ENCODE data around the gene MRPS33. TPM values are rescaled to one million over a fixed set of nuclear protein-coding genes. Genes with fewer than 3 reads are reported as not detected.
"Not testable (repeated sequence)": the region's sequence is repeated elsewhere in the genome, so short reads cannot be mapped to it uniquely, and the experiment has no call there.

MRPS33 gene
- total RNA-seq, 1 donor from 2014 or later, result 125 TPM

GRCh38 chr7:140967438-140967837, 47.3 kb downstream of the MRPS33 start:
- intact Hi-C loops (cut with micrococcal nuclease), result no loop called here
- no peak for DNase-seq
- no peak for ATAC-seq

DNA sequence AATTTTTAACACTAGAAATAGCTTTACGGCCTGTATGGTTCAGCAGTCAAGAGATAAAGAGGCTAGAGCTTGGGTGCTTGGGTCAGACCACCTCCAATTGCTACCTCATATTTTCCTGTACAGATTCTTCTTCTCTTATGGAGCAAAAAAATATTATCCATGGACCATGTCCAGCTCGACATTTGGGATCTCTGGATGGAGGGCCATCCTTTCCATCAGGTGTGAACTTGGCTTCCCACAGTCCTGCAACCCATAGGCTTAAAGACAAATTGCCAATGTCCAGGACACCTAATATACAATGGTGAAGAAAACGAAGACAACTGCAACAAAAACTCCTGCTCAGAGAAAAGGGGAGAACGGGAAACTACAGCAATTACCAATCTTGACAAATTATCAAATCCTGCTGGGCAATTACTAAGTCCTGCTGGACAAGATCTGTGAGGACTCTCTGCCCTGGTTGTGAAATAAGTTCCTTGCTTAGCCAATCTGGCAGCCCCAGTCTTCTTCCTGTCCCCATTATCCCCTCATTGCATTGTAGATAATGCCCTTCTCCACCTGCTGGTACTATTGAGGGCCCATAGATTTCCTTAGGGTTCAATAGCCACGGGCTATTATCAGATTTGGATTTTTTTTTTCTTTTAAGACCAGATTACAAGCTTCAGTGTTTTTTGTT, 48.1 kb downstream of the MRPS33 start:
- no peak for ATAC-seq
- intact Hi-C loops (cut with micrococcal nuclease), result no loop called here
- no peak for DNase-seq

DNA sequence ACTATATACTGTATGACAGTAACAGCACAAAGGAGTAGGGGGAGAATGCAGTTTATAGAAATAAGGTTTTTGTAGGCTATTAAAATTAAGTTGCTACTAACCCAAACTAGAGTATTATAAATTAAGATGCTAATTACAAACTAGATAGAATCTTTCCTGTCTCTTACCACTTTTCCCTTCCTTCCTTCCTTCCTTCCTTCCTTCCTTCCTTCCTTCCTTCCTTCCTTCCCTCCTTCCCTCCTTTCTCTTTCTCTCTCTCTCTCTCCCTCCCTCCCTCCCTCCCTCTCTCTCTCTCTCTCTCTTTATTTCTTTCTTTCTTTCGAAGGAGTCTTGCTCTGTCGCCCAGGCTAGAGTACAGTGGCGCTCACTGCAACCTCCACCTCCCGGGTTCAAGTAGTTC, 53.6 kb downstream of the MRPS33 start:
- intact Hi-C loops (cut with micrococcal nuclease), result no loop called here
- ATAC-seq, result no peak
- DNase-seq, result no peak

GRCh38 chr7:140956997-140957396, 57.8 kb downstream of the MRPS33 start:
- DNase-seq; ATAC-seq; intact Hi-C loops (cut with micrococcal nuclease): not testable (repeated sequence)

Other genes with a start within 250 kb of the MRPS33 start
- 17.9 TPM for gene BRAF, start 90.0 kb downstream of the MRPS33 start, total RNA-seq
- 38.2 TPM for gene TMEM178B, start 59.1 kb upstream of the MRPS33 start, total RNA-seq